CD4-positive, alpha-beta T cell treated with Interleukin-4 for 1 hour (primary cell): ENCODE data around the gene C11orf24.
A peak's percentile ranks its signal among the peaks of the same experiment; 100 is the strongest.
"Not testable (repeated sequence)": the region's sequence is repeated elsewhere in the genome, so short reads cannot be mapped to it uniquely, and the experiment has no call there.

Experiments used
- DNase-seq, 2 donors: peaks; one replicate each; pipeline ENCODE4 v3.0.0-alpha.2; 2020 to 2022

The C11orf24 gene

GRCh38 chr11:68269414-68270081, 2.2 kb downstream of the C11orf24 start:
- no peak for DNase-seq

- no peak for DNase-seq
Measured at GRCh38 chr11:68267881-68268240, 3.9 kb downstream of the C11orf24 start.

- DNase-seq = no peak
Measured at GRCh38 chr11:68266936-68267880, 4.6 kb downstream of the C11orf24 start.

- DNase-seq = peak in 1 of 2 donors; percentile 24
Measured at GRCh38 chr11:68266121-68266891, 5.5 kb downstream of the C11orf24 start.

GRCh38 chr11:68264741-68265540, 6.8 kb downstream of the C11orf24 start:
- no peak for DNase-seq

- no peak for DNase-seq
Measured at GRCh38 chr11:68264244-68264643, 7.5 kb downstream of the C11orf24 start.

- DNase-seq = no peak
Measured at GRCh38 chr11:68263444-68264035, 8.2 kb downstream of the C11orf24 start.

- DNase-seq = no peak
Measured at GRCh38 chr11:68262544-68262827, 9.3 kb downstream of the C11orf24 start.

GRCh38 chr11:68261749-68262543, 9.8 kb downstream of the C11orf24 start:
- DNase-seq = no peak

GRCh38 chr11:68261006-68261405, 10.8 kb downstream of the C11orf24 start:
- no peak for DNase-seq

GRCh38 chr11:68260484-68260883, 11.3 kb downstream of the C11orf24 start:
- DNase-seq = no peak

- no peak for DNase-seq
Measured at GRCh38 chr11:68259122-68259959, 12.4 kb downstream of the C11orf24 start.

GRCh38 chr11:68258363-68258765, 13.4 kb downstream of the C11orf24 start:
- DNase-seq = no peak

- peak; percentile 90 to 92 for DNase-seq
Measured at GRCh38 chr11:68257477-68258362, 14.1 kb downstream of the C11orf24 start.

GRCh38 chr11:68256331-68256741, 15.4 kb downstream of the C11orf24 start:
- no peak for DNase-seq

GRCh38 chr11:68255526-68255925, 16.2 kb downstream of the C11orf24 start:
- no peak for DNase-seq

- no peak for DNase-seq
Measured at GRCh38 chr11:68254421-68254820, 17.4 kb downstream of the C11orf24 start.

- no peak for DNase-seq
Measured at GRCh38 chr11:68251765-68252164, 20.0 kb downstream of the C11orf24 start.

GRCh38 chr11:68244912-68245311, 26.9 kb downstream of the C11orf24 start:
- DNase-seq = not testable (repeated sequence)
